Heart left ventricle (tissue), 13 donors: ENCODE data around the gene ANG.

Source experiments
- POLR2A ChIP-seq, 2 donors: fragments of 450-650 bp; IDR thresholded peaks; one replicate each; pipeline ENCODE4 v1.6.1; 2017; ENCODE audit warnings: antibody characterized with exemption in 2 of 2, mild to moderate bottlenecking in 2 of 2, moderate library complexity in 2 of 2
- TF ChIP-seq, protein P1 (sequence below), 12 donors: fragments of 200-600 bp; sonication (generic) in 4 of 12; IDR thresholded peaks; one replicate each; pipeline versions ENCODE4 v1.5.0 to v1.8.0; 2018 to 2022; ENCODE audit warnings: antibody characterized with exemption in 12 of 12, mild to moderate bottlenecking in 5 of 12
- donor health status: ischemic (EF 13 %, LVEDD 7.1; RV severe dilation, severe dysfunction).
- donor health status: DM: no; HTN: yes; CAD: no.
- donor health status: DM: no; HTN: no; CAD: no.
- donor health status: ischemic (EF 25% LVEDD 6.9; RV normal size, moderate dysfunction).
- donor health status: ischemic (EF 25% LVEDD 5.7; RV mildly dilated, moderate dysfunction).
- donor health status: ischemic (EF 35%, LVEDD 5.7; RV mildly dilated, moderate dysfunction).
- donor health status: nonischemic (EF 11% LVEDD 7.7; RV severe dilation, severe dysfunction).
- donor health status: DM: yes; HTN: yes; CAD: no.
- donor health status: PGD.
- donor health status: ischemic (EF 29% LVEDD 5.4; RV normal size, mild dysfunction).
- donor health status: nonischemic (EF 23%, LVEDD 6.1; RV moderate dilation, normal function).

DNA sequence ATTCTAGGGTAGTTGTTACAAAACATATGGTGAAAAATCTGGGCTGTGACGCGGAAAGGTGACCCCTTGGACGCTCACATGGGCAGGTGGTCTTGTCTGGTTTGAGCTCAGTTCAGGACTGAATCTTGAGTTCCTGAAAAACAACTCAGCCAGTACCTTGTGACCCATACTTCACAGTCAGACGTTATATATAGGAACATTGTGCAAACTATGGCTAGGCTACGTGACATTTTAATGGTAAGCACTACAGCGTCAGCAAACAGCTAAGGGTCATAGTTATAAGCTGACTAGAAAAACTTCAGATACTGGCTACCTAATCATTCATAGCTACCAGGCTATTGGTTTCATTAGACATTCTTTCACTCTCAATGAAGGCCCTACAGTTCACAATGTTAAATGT is 42.3 kb downstream of the ANG start:
- TF ChIP-seq, protein P1, sequence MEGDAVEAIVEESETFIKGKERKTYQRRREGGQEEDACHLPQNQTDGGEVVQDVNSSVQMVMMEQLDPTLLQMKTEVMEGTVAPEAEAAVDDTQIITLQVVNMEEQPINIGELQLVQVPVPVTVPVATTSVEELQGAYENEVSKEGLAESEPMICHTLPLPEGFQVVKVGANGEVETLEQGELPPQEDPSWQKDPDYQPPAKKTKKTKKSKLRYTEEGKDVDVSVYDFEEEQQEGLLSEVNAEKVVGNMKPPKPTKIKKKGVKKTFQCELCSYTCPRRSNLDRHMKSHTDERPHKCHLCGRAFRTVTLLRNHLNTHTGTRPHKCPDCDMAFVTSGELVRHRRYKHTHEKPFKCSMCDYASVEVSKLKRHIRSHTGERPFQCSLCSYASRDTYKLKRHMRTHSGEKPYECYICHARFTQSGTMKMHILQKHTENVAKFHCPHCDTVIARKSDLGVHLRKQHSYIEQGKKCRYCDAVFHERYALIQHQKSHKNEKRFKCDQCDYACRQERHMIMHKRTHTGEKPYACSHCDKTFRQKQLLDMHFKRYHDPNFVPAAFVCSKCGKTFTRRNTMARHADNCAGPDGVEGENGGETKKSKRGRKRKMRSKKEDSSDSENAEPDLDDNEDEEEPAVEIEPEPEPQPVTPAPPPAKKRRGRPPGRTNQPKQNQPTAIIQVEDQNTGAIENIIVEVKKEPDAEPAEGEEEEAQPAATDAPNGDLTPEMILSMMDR (IDR thresholded peaks at IDR 0.05): no peak
- TF ChIP-seq POLR2A (IDR thresholded peaks at IDR 0.05): no peak
